Putamen (tissue), 1 donor: ENCODE results near the gene CAMK2D.

Source experiments
- DNase-seq: peaks from one replicate; pipeline ENCODE4 v3.0.0-alpha.2; 2016; ENCODE audit warnings: low spot score

Gene CAMK2D

DNA sequence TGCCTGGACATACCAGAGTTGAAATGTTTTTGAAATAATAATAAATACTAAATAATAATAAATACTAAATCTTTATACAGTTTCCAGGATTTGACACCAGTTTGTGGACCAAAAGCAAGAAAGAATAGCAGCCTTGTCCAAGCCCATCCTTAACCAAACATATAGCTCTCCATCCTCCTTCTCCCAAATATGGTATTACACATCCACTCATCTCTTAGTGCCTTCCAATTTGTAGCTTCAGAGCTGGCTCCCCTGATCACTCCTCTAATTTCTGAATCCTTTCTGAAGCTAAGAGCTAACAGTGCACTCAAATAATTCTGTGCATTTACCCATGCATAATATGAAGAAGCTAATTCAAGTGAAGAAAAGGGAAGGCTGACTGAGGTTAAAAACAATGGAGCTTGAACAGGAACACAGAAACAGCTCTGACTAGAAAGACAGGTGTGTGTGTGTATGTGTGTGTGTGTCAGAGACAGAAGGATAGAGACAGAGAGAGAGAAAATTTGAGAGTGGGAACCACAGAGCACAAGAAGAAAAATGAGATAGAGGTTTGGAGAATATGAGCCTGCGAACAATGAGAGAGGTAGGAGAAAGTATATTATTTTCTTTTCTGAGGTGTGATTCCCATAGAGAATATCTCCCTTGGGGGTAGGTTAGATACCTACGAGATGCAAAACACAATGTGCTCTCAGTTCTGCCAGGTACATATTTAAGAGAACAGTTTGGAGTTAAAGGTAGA is 123.5 kb downstream of the CAMK2D start:
- no peak for DNase-seq

DNA sequence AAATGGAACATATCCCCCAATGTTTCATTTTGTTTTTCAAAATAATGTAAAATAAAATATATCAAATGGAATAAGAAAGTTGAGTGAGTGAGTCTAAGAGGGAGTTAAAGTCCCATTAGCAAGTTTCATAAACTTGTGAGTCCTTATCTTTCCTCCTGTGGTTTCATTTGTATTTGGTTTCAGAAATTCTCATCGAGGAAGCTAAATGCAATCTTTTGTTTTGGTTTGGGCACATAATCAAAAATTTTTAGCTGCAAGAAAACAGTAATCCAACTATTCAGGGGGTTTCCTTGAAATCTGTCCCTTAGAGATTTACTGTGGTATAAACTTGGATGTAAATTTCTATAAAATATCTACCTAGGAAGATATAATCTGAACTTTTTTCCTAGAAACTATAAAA is 124.2 kb downstream of the CAMK2D start:
- DNase-seq, result no peak

DNA sequence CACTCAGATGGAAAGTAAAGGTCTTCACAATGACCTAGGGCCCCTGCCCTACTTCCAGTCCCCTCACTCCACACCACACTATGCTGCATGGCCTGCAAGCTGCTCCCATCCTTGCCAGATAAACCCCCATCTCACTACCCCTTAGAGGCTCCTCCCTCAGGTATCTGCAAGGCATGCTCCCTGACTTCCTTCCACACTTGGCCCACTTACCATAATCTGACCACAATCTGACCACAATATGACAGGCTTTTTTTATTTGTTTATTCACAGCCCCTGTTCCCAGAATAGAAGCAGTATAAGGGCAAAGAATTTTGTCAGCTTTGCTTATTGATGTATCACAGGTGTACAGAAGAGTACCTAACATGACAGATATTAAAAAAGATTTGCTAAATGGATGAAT is 124.7 kb downstream of the CAMK2D start:
- no peak for DNase-seq

DNA sequence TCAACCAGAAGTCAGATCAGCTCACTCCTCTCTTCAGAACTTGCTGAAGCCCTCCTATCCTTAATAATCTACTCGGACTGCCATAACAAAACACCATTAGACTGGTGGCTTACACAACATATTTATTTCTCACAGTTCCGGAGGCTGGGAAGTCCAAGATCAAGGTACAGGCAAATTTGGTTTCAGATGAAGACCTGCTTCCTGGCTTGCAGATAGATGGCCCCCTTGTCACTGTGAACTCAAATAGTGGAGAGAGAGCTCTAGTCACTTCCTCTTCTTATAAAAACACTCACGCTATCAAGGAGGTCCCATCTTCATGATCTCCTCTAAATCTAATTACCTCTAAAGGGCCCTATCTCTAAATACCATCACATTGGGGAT is 125.1 kb downstream of the CAMK2D start:
- no peak for DNase-seq

DNA sequence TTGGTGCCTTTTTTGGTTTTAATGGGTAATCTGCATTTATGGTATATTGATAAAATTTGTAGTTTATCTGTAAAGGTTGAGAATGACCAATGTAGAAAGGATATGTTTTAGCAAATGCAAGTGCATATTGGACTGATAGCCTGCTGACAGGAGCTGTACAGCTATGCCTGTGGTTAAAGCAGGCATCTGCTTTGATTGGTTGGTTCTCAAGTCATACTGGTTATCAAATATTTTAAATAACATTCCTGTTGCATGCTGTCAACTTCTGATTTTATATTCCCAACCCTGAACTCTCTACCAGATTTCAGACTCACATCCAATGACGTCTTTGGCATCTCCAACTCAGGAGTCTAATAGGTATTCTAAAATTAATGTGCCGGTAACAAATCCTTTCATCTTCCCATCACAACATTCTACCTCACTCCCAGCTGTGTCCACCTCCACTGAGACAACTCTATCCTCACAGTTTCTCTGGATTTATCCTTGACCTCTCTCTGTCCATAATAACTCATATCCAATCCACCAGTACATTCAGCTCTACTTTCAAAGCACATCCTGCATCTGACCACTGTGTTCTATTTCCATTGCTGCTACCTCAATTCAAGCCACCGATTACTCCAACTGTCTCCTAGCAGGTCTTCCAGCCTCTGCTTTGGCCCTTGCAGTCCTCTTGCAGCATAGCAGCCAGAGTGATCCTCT is 125.7 kb downstream of the CAMK2D start:
- DNase-seq, result no peak

DNA sequence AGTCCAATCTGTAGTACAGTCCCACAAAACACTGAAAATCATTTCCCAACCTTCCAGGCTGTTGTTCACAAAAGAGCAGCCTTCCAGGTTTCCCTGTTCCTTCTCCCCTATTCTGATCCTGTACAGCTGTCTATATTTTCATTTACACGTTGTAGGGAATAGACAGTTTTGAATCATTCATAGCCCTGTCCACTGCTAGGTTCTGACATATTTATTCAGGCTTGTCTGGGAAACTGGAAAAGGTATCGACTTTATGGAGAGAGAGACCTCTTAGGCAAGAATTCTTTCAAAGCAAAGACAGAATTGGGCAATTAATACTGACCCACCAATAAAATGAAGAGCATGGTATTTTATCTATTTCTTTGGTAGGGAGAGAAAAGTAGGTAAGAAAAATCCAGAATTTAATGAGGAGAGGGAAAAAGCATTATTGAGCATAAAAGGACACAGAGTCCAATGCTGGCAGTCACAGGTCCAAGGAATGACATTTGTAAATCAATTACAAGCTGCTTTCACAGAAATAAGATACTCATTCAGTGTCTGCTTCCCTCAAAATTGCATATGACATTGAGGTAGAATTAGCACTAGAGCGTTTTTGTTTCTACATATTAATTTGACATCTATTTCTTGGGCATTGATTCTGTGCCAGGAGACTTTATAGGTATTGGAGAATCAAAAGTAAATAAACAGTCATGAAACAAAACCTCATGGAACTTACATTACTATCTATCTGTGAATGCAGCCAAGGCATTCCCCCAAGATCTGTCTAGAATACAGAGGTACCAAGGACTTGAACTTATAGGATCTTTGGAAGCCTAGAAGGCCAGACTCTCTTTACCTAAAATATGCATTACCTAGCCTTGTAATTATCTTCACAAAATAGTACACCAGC is 127.2 kb downstream of the CAMK2D start:
- no peak for DNase-seq

DNA sequence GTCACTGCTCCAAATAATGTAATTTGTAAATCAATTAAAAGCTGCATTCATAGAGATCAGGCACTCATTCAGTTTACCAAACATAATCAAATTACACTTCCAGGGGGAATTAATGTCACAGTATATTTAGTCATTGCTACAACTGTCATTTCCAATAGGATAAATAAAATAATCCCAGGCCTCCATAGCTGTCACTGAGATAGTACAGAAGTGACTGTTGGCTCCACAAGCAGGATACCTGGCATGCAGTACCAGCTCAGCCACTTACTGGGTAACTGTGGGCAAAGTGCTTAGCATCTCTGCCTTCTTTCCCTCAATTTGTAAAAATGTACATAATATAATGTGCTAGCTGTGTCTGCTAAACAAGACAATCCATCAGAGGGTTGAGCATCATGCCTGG is 128.1 kb downstream of the CAMK2D start:
- no peak for DNase-seq

DNA sequence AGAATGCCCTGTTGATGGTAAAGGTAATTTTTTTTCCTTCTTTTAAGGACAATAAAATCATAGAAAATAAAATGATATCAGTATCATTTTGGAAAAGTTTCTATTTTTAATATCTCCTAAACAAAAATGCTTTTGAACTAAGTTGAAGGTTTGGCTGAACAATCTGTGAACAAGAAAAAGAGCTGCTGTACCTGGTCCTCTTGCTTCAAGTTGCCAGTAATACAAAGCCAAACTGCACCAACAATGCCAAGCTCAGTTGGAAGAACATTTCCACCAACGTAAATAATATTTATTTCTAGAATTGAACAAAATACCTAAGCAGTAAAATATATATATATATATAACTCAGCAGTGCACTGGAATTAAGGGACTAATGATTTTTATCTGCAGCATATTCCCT is 132.8 kb downstream of the CAMK2D start:
- no peak for DNase-seq

DNA sequence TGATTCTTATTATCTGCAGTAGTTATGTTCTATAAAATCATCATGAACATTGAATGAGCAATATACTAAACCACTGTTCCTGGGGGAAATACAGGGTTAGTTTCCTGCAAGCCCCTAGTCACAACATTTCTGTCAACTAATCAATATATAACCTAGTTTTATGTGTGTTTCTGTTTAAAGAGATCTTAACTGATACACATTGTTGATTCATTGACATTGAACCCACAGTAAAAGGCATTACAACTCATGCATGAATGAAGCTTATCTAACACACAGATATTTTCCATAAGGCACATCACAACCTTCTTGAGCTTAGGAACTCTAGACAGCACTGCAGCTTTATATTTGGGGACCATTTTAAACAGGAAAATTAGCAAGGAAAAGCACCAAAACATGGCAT is 134.2 kb downstream of the CAMK2D start:
- no peak for DNase-seq

DNA sequence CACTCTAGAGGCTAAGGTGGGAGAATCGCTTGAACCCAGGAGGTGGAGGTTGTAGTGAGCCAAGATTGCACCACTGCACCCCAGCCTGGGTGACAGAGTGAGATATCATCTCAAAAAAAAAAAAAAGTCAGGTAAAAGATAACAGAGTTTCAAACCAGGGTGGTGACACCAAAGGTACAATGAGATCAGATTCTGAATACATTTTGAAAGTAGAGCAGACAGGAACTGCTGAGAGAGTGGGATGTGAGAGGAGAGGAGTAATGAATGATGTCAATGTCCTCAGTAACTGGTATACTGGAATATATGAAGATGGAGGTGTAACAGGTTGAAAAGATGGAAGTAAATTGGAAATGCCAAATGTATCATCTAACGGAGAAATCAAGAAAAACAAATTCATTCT is 135.6 kb downstream of the CAMK2D start:
- DNase-seq, result no peak

DNA sequence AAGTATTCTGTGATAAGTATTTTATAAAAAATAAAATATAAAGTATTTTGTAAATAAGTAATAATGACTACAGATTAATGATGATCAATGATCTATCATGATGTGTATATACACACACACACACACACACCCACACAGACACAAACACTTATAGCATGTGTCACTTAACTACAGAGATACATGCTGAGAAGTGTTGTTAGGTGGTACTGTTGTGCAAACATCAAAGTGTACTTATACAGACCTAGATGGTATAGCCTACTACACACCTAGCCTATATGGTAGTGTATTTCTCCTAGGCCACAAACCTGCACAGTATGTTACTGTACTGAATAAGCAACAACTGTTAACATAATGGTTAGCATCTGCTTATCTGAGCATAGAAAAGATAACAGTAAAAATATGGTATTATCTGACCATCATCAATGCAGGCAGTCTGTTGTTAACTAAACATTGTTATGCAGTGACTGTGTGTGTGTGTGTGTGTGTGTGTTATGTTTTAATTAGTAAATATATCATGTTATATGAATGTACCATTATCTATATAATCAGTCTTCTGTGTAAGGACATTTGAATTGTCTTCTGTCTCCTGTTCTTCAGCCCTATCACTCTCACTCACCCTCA is 138.2 kb downstream of the CAMK2D start:
- DNase-seq, result no peak

DNA sequence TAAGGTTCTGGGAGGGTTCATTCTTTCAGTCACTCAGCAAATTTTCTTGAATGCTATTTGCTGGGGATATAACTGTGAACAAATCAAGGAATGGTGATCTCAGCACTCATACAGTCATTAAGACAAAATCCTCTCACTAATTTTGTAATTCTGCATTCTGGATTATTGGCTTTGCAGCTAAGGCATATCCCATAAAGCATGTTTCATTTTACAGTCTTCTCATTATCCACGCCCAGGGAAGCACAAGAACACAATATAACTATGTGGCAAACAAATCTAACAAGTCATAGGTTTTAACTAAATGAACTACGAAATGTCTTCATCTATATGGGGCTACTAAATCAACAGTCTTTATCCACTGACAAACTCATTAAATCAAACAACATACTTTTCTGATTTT is 139.9 kb downstream of the CAMK2D start:
- no peak for DNase-seq

DNA sequence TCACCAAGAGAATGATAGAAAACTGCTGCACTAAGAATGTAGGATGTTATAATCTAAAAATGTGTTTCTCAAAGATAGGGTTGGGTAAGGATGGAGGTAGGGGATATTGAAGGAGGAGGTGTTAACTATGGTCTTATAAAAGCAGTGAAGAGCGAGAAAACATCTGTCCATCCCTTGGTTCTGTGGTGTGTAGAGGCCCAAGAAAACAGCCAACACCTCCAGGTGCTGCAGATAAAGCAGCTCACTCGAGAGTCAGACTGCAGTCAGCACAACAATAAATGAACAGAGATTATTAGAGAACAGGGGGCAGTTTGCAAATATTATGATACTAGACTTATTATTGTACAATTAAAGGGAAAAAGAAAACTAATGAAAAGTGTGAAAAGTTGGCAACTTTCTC is 141.5 kb downstream of the CAMK2D start:
- no peak for DNase-seq

DNA sequence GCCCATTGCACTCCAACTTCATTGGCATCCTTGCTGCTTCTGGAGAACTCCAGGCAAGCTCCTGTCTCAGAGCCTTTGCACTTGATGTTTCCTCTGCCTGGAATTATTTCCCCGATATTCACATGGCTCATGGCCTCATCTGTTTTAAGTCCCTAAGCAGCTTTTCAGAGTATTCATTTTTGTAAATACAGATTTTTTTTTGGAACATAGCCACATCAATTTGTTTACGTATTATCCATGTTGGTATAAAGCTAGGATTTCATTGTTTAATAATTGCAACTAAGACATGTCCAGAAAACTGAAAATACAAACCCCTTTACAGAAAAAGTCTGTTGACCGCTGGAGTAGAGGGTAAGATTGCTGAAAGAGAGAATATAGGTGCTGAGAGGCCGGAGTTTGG is 142.0 kb downstream of the CAMK2D start:
- DNase-seq, result no peak

DNA sequence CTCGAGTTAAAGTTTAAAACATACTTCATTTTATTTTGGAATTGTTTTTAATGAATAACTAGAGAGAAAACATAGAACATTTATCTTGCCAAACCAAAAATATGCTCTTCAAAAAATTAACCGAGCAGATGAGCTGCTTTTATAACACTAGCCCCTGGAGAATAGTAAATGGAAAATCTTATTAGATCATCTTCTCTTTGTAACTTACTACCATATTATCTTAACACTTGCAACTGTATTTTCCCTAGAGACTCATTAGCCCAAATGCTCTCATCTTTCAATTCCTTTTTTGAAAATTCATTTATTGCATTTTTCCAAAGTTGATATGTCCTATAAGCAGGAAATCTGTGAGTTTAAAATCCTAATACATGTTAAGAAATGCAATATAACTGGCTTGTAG is 143.3 kb downstream of the CAMK2D start:
- DNase-seq, result no peak

DNA sequence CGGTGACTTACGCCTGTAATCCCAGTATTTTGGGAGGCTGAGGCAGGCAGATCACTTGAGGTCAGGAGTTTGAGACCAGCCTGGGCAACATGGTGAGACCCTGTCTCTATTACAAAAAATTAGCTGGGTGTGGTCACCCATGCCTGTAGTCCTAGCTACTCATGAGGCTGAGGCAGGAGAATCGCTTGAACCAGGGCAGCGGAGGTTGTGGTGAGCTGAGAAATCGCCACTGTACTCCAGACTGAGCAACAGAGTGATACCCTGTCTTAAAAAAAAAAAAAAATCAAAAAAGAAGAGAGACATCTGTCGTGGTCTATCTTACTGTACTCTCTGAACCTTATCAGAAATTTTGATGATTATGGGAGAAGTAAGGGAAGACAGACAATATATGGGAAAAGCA is 144.3 kb downstream of the CAMK2D start:
- DNase-seq, result no peak

DNA sequence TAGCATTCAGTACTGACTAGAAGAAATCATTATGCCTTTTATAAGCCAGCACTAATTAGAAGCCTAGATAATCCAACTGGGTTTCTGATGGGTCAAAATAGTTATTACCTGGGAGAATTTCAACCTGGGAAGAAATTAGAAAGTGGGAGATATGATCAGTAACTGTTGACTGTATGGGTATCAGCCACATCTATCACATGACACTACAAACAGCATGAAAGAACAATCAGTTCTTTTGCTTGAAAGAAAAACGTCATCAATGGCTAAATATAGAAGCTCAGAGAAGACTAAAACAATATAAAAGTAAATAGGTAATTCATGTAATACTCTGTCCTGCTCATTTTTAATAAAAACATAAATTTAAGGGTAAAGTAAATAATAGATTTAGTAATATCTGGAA is 145.1 kb downstream of the CAMK2D start:
- no peak for DNase-seq

DNA sequence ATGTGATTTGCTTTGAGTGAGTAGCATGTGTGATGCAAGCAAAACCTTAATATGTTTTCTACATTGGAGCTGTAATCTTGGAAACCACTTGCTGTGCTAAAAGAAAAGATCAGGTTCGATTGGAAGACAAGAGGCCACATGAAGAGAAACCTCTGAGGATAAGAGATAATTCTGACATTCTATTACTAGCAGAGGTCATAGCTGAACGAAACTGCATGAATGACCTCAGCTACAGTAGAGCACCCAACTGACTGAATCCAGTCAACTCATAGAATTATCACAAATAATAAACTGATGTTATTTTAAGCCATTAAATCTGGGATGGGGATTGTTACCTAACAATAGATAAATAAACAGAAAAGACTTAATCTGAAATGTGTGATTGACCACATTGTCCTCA is 147.1 kb downstream of the CAMK2D start:
- no peak for DNase-seq

DNA sequence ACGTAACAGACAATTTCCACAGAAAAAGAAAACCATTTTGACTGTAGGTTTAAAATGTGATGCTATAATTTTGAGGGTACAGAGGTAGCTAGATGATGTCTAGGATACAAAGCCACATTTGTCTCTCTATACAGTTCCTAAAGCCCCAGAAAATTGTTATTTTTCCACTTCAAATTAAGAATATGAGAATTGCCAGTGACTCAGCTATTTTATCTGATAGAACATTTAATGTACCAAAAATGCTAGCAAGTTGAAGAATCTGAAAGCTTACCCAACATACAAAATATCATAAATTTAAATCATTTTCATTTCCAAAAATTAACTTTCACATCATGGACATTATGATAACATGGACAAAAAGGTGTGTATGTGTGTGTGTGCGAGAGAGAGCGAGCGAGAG is 148.0 kb downstream of the CAMK2D start:
- DNase-seq, result no peak

DNA sequence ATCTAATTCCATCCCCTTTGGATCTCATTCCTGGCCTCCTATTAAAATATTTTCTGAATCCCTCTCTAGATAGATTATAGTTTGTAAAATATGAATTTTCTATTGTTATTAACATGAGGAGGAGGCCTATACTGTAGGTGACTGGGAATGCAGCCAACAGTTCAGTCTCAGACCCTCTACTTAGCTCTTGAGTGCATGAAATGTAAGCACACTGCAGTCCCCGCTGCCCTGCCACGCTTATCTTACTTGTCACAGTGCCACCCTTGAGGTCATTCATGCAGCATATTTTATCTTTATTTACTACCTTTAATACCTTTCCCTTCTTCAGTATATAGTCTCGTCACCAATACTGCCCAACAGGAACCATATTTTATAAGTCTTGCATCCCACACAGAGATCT is 151.0 kb downstream of the CAMK2D start:
- DNase-seq, result no peak

DNA sequence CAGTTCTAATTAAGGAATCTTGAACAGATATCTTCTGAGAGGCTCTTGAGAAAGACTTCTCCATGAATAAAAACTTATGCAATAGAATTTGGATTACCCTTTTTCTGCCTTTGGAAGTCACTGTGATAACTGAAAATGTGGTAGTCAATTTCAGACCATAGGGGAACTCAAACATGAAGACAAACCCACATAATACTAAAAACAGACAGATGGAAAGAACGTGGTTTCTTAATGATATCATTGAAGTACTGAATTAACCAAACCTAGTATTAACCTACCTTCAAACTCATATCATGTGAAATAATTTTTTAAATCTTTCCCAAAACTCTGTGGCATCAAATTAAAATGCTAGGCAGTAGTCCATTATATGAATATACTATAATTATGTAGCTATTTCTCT is 153.5 kb downstream of the CAMK2D start:
- no peak for DNase-seq

DNA sequence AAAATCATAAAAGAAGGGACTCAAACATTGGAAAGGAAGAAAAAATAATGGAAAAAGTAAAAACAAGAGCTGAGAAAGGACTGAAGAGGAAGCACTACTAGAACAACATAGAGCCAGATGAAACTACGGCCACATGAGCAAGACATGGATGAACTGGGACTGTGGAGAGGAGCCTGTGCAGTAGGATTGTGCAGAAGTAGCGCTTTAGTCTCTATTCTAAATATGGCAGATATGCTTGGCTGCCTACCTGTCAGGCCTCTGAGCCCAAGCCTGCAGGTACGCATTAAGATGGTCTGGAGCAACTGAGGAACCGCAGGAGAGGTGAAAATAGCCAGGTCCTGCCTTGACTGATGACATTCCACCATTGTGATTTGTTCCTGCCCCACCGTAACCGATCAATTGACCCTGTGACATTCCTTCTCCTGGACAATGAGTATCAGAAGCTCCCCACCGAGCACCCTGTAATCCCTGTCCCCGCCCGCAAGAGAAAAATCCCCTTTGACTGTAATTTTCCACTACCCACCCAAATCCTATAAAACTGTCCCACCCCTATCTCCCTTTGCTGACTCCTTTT is 154.3 kb downstream of the CAMK2D start:
- no peak for DNase-seq
